Peyer's patch (tissue), 4 donors: ENCODE measurements around the gene BEND5. TPM values are rescaled to one million over a fixed set of nuclear protein-coding genes. Genes with fewer than 3 reads are reported as not detected.

Experiments
- DNase-seq, 3 donors: peaks; one replicate each; pipeline ENCODE4 v3.0.0-alpha.2; 2017 to 2019
- H3K27ac ChIP-seq, 4 donors: fragments of 200-600 bp; sonication (generic); one replicate each; pipeline ENCODE4 v1.5.1; 2016 to 2019
- H3K27me3 ChIP-seq, 2 donors: fragments of 200-600 bp; sonication (generic); one replicate each; pipeline ENCODE4 v1.5.1; 2019
- H3K36me3 ChIP-seq, 3 donors: fragments of 200-600 bp; sonication (generic); one replicate each; pipeline ENCODE4 v1.5.1; 2016 to 2019
- H3K4me1 ChIP-seq, 4 donors: fragments of 200-600 bp; sonication (generic); one replicate each; pipeline ENCODE4 v1.5.1; 2016 to 2019
- H3K4me3 ChIP-seq, 4 donors: fragments of 200-600 bp; sonication (generic); 1 replicate in 3 of 4; 2 replicates in 1 of 4; pipeline ENCODE4 v1.5.1; 2016 to 2019; ENCODE audit warnings: mild to moderate bottlenecking in 1 of 4
- H3K9me3 ChIP-seq, 4 donors: fragments of 200-600 bp; sonication (generic); one replicate each; pipeline ENCODE4 v1.5.1; 2016 to 2019; ENCODE audit warnings: mild to moderate bottlenecking in 1 of 4
- CTCF ChIP-seq, 6 experiments: fragments of 450-650 bp in 4 of 6; fragments of 200-600 bp in 2 of 6; sonication (generic) in 1 of 6; IDR thresholded peaks; one replicate each; pipeline ENCODE4 v1.5.1; 2017 to 2019; ENCODE audit warnings: antibody characterized with exemption in 6 of 6, mild to moderate bottlenecking in 3 of 6, moderate library complexity in 1 of 6
- POLR2A ChIP-seq, 2 donors: fragments of 450-650 bp; IDR thresholded peaks; one replicate each; pipeline ENCODE4 v1.5.1; 2017; ENCODE audit warnings: antibody characterized with exemption in 2 of 2, mild to moderate bottlenecking in 2 of 2, moderate library complexity in 2 of 2
- total RNA-seq, 4 donors: library from RNA; depleted of rRNA; stranded (reverse); fragments of >200 nt; gene quantifications; one replicate each; pipeline ENCODE4 v1.1.0, GENCODE V29; 2016

Gene BEND5
- total RNA-seq, 4 donors from 2014 or later, result 0.95 to 18.2 (median 1.6) TPM; not detected in 1

- Histone ChIP-seq H3K4me3 (no peak overlapping the region), H3K36me3 (no peaks in the 10 kb centered on the region), H3K27me3 (no peaks in the 10 kb centered on the region), H3K9me3 (no peaks in the 10 kb centered on the region), H3K27ac (no peak overlapping the region), H3K4me1 (no peaks in the 10 kb centered on the region)
- TF ChIP-seq CTCF (IDR thresholded peaks at IDR 0.05) (no peak), POLR2A (IDR thresholded peaks at IDR 0.05) (no peak)
- no peak for DNase-seq
Observed at GRCh38 chr1:48715921-48716320, 60.8 kb downstream of the BEND5 start.

GRCh38 chr1:48710915-48711314 is 65.8 kb downstream of the BEND5 start:
- no peaks in the 10 kb centered on the region for H3K27me3 ChIP-seq
- DNase-seq, result no peak
- TF ChIP-seq CTCF (IDR thresholded peaks at IDR 0.05) (no peak), POLR2A (IDR thresholded peaks at IDR 0.05) (no peak)

GRCh38 chr1:48710318-48710717 is 66.4 kb downstream of the BEND5 start:
- H3K9me3 ChIP-seq, result no peaks in the 10 kb centered on the region
- no peaks in the 10 kb centered on the region for H3K36me3 ChIP-seq
- H3K4me3 ChIP-seq, result no peak overlapping the region
- no peaks in the 10 kb centered on the region for H3K4me1 ChIP-seq
- TF ChIP-seq CTCF (IDR thresholded peaks at IDR 0.05) (no peak), POLR2A (IDR thresholded peaks at IDR 0.05) (no peak)
- no peak for DNase-seq
- no peak overlapping the region for H3K27ac ChIP-seq
- H3K27me3 ChIP-seq, result no peaks in the 10 kb centered on the region

More at GRCh38 chr1:48710915-48711314, 65.8 kb downstream of the BEND5 start:
- no peaks in the 10 kb centered on the region for H3K9me3 ChIP-seq
- H3K36me3 ChIP-seq, result no peaks in the 10 kb centered on the region
- no peak overlapping the region for H3K4me3 ChIP-seq
- H3K27ac ChIP-seq, result no peak overlapping the region
- no peaks in the 10 kb centered on the region for H3K4me1 ChIP-seq

GRCh38 chr1:48704736-48705135 is 72.0 kb downstream of the BEND5 start:
- no peaks in the 10 kb centered on the region for H3K9me3 ChIP-seq
- no peak for DNase-seq
- H3K4me3 ChIP-seq, result no peak overlapping the region
- no peaks in the 10 kb centered on the region for H3K36me3 ChIP-seq
- H3K27ac ChIP-seq, result no peak overlapping the region
- no peaks in the 10 kb centered on the region for H3K27me3 ChIP-seq
- H3K4me1 ChIP-seq, result no peaks in the 10 kb centered on the region
- TF ChIP-seq CTCF (IDR thresholded peaks at IDR 0.05), result no peak
- no peak for TF ChIP-seq POLR2A (IDR thresholded peaks at IDR 0.05)

- Histone ChIP-seq H3K4me3 (no peak overlapping the region), H3K9me3 (no peaks in the 10 kb centered on the region), H3K27me3 (no peaks in the 10 kb centered on the region), H3K27ac (no peak overlapping the region), H3K36me3 (no peaks in the 10 kb centered on the region), H3K4me1 (no peaks in the 10 kb centered on the region)
- TF ChIP-seq CTCF (IDR thresholded peaks at IDR 0.05) (no peak), POLR2A (IDR thresholded peaks at IDR 0.05) (no peak)
- no peak for DNase-seq
Observed at GRCh38 chr1:48701445-48701844, 75.2 kb downstream of the BEND5 start.
